MCF 10A (cell line): ENCODE data around the gene KIF6. TPM values are rescaled to one million over a fixed set of nuclear protein-coding genes. Genes with fewer than 3 reads are reported as not detected.

ENCODE experiments used
- BruUV-seq: library from RNA; stranded (reverse); fragments of 400-500 nt; replicated peaks from 2 replicates; lab custom pipeline; 2021; lab: Mats Ljungman, UMichigan
- CTCF ChIA-PET: fragments of 300-600 bp; sonication (Branson Sonifier 250); formaldehyde crosslinking; extraction: SDS; loops from one replicate; lab custom pipeline; 2021; ENCODE audit warnings: antibody characterized with exemption, inconsistent platforms; lab: Yijun Ruan, JAX
- POLR2A ChIA-PET: fragments of 300-600, 350-650 bp; sonication (Branson Sonifier 250); formaldehyde crosslinking; extraction: SDS; loops from one replicate; lab custom pipeline; 2020; ENCODE audit warnings: antibody characterized with exemption, inconsistent platforms; lab: Yijun Ruan, JAX
- DNase-seq: peaks from one replicate; pipeline ENCODE4 v3.0.0-alpha.2; 2018; ENCODE audit not compliant: unreplicated experiment
- H3K27ac Mint-ChIP-seq: one replicate; pipeline ENCODE4 v1.8.0; 2022; ENCODE audit warnings: mild to moderate bottlenecking, low read depth, mixed read lengths; ENCODE audit not compliant: unreplicated experiment
- H3K27me3 Mint-ChIP-seq: one replicate; pipeline ENCODE4 v1.8.0; 2022; ENCODE audit warnings: mixed read lengths; ENCODE audit not compliant: insufficient read depth, unreplicated experiment
- H3K36me3 Mint-ChIP-seq: one replicate; pipeline ENCODE4 v1.8.0; 2022; ENCODE audit warnings: mild to moderate bottlenecking, moderate library complexity, mixed read lengths; ENCODE audit not compliant: insufficient read depth, unreplicated experiment
- H3K4me1 Mint-ChIP-seq: one replicate; pipeline ENCODE4 v1.8.0; 2022; ENCODE audit warnings: mixed read lengths; ENCODE audit not compliant: insufficient read depth, unreplicated experiment
- H3K4me3 Mint-ChIP-seq: one replicate; pipeline ENCODE4 v1.8.0; 2022; ENCODE audit warnings: mild to moderate bottlenecking, moderate library complexity, mixed read lengths; ENCODE audit not compliant: unreplicated experiment
- H3K9me3 Mint-ChIP-seq: one replicate; pipeline ENCODE4 v1.8.0; 2022; ENCODE audit warnings: mixed read lengths; ENCODE audit not compliant: unreplicated experiment
- intact Hi-C: fragments of 100-400 bp; cut with micrococcal nuclease; formaldehyde crosslinking; loops from 2 replicates; pipeline ENCODE4 v1.14.1; 2022
- total RNA-seq: library from RNA; stranded (reverse); gene quantifications from 2 replicates; pipeline ENCODE4 v1.2.3, GENCODE V29; 2022
- TF ChIP-seq, protein P1 (sequence below): fragments of 200-600 bp; IDR thresholded peaks from one replicate; pipeline ENCODE4 v1.8.0; 2022; ENCODE audit warnings: antibody characterized with exemption, mild to moderate bottlenecking; ENCODE audit not compliant: unreplicated experiment

KIF6 gene
- total RNA-seq, 1 experiment from 2014 or later: 0.91 TPM

DNA sequence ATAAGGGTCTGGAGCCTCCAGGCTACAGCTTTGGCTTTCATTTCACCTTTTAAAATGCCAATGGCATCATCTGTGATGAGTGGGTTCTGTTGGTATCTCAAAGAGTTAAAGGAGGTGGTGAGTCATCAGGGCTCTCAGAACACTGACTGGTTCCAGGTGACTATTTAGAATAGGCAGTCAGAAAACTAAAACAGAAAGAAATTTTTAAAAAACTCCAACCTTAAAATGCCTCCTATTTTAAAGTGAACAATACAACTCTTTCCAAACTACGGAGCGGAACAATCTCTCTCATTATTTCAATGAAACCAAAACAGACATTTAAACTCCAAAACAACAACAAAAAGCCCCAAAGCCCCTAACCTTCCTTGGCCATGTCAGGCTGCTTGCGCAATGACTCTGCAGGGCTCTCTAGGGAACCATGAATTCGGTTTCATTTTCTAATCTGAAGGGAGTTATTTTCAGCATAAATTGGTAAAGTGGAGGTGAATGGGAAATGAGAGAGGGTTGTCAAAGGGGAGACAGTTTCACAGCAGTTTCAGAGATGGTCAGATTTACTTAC lies 194.9 kb downstream of the KIF6 start:
- Mint-ChIP-seq H3K36me3 (no peaks in the 10 kb centered on the region), H3K4me3 (peak overlapping the region; percentile 29), H3K27me3 (no peaks in the 10 kb centered on the region), H3K9me3 (no peaks in the 10 kb centered on the region), H3K4me1 (peaks cover 15% of the 10 kb centered on the region), H3K27ac (peak overlapping the region; percentile 65)
- DNase-seq: peak; percentile 42
- ChIA-PET CTCF (no interaction called here), POLR2A (no interaction called here)
- BruUV-seq: no TSS peak
- TF ChIP-seq, protein P1, sequence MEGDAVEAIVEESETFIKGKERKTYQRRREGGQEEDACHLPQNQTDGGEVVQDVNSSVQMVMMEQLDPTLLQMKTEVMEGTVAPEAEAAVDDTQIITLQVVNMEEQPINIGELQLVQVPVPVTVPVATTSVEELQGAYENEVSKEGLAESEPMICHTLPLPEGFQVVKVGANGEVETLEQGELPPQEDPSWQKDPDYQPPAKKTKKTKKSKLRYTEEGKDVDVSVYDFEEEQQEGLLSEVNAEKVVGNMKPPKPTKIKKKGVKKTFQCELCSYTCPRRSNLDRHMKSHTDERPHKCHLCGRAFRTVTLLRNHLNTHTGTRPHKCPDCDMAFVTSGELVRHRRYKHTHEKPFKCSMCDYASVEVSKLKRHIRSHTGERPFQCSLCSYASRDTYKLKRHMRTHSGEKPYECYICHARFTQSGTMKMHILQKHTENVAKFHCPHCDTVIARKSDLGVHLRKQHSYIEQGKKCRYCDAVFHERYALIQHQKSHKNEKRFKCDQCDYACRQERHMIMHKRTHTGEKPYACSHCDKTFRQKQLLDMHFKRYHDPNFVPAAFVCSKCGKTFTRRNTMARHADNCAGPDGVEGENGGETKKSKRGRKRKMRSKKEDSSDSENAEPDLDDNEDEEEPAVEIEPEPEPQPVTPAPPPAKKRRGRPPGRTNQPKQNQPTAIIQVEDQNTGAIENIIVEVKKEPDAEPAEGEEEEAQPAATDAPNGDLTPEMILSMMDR: no peak
- intact Hi-C loops: no loop called here

DNA sequence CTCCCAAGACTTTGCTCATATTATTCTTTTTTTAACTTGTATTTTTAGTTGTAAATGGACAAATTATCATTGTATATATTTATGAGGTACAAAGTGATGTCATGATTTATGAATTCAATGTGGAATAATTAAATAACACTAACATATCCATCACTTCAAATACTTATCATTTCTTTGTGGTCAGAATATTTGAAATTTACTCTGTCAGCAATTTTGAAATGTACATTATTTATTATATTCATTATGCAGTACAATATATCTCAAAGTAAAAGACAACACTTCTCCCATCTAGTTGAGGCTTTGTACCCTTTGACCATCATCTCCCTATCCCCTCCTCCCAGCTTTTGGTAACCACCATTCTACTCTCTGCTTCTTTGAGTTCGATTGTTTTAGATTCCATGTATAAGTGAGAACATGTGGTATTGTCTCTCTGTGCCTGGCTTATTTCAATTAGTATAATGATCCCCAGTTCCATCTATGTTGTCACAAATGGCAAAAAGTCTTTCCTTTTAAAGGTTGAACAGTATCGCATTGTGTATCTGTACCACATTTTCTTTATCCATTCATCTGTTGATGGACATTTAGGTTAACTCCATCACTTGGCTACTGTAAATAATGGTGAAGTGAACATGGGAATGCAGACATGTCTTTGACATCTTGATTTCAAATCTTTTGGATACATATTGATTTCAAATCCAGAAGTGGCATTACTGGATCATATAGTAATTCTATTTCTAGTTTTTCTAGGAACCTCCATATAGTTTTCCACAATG lies 197.2 kb downstream of the KIF6 start:
- Mint-ChIP-seq H3K27ac (no peak overlapping the region), H3K27me3 (no peaks in the 10 kb centered on the region), H3K4me3 (no peak overlapping the region), H3K9me3 (no peaks in the 10 kb centered on the region), H3K4me1 (peaks cover 15% of the 10 kb centered on the region), H3K36me3 (no peaks in the 10 kb centered on the region)
- no peak for DNase-seq
- CTCF ChIA-PET: no interaction called here
- POLR2A ChIA-PET: interaction anchor here (0.6 kb wide), 1 partner anchor 18 kb away, joined by 3 read pairs; no protein-coding TSS in a partner anchor
- intact Hi-C loops: no loop called here
- BruUV-seq: no TSS peak
- TF ChIP-seq, protein P1: no peak

DNA sequence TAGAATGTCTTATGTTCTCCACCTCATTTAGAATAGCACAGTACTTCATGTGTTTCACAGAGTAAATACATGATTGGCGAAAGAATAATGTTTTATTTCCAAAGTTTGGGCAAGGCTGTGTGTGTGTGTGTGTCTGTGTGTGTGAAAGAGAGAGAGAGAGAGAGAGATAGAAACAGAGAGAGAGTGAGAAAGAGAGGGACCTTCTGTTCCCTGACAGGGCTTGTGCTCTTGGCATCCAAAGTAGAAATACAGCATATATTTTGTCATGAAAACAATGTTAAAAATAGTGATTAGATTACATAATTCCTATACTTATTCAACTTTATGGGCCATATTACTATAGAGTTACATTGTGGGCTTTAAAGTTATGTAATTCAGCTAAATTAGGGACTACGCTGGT lies 201.2 kb downstream of the KIF6 start:
- no peaks in the 10 kb centered on the region for H3K36me3 Mint-ChIP-seq
- H3K27ac Mint-ChIP-seq: no peak overlapping the region
- no peaks in the 10 kb centered on the region for H3K9me3 Mint-ChIP-seq
- no peak overlapping the region for H3K4me3 Mint-ChIP-seq
- no peak for DNase-seq
- POLR2A ChIA-PET: no interaction called here
- H3K4me1 Mint-ChIP-seq: no peaks in the 10 kb centered on the region
- no peaks in the 10 kb centered on the region for H3K27me3 Mint-ChIP-seq
- BruUV-seq: no TSS peak
- CTCF ChIA-PET: interaction anchor here (0.6 kb wide), 1 partner anchor 361 kb away, joined by 3 read pairs; no protein-coding TSS in a partner anchor
- intact Hi-C loops: no loop called here
- TF ChIP-seq, protein P1: no peak

DNA sequence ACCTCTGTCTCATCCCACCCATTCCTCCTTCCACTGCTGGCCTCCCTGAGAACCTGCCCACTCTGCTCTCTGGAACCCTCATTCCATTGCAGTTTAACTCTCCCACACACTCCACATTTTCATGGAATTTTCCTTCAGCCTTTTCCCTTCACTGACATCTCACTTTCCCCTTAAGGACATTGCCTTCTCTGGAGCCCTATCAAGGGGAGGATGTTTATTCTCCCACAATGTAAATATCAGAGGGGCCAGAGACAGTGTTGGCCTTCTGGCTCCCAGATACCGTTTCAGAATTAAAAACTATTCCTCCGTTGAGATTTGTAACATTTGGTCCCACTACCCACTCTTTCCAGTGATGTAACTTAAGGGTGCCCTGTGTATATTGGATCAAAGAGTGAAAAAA lies 203.2 kb downstream of the KIF6 start:
- Mint-ChIP-seq H3K4me1 (no peaks in the 10 kb centered on the region), H3K9me3 (no peaks in the 10 kb centered on the region), H3K27me3 (no peaks in the 10 kb centered on the region), H3K4me3 (no peak overlapping the region), H3K27ac (no peak overlapping the region), H3K36me3 (no peaks in the 10 kb centered on the region)
- intact Hi-C loops: no loop called here
- ChIA-PET CTCF (no interaction called here), POLR2A (no interaction called here)
- TF ChIP-seq, protein P1: no peak
- DNase-seq: no peak
- BruUV-seq: no TSS peak
